Measurements from ENCODE around the gene GFRA1. TPM values are rescaled to one million over a fixed set of nuclear protein-coding genes. Genes with fewer than 3 reads are reported as not detected.

The GFRA1 gene
- total and polyA plus RNA-seq, 2 experiments from 2014 or later: 0.48 to 2.9 TPM

- no peaks in the 10 kb centered on the region for H3K9me3 ChIP-seq (ENCODE audit: low read depth)
- no peaks in the 10 kb centered on the region for H3K4me1 ChIP-seq (ENCODE audit: insufficient read depth)
- no peaks in the 10 kb centered on the region for H3K36me3 ChIP-seq (replicated peaks; ENCODE audit: insufficient read depth, low read depth)
- no peaks in the 10 kb centered on the region for H3K9me2 ChIP-seq (replicated peaks; ENCODE audit: insufficient read depth)
- H3K4me2 ChIP-seq: no peak overlapping the region
- H3K4me3 ChIP-seq: no peak overlapping the region
- WGBS (ENCODE audit: low lambda C conversion rate, missing lambda C conversion rate): 95% methylated on average over 5 of the region's 5 CpGs
- DNase-seq (ENCODE audit: low spot score): no peak
- H3K27me3 ChIP-seq: no peaks in the 10 kb centered on the region
- no peaks in the 10 kb centered on the region for H4K20me1 ChIP-seq (ENCODE audit: insufficient read depth, poor library complexity, severe bottlenecking)
- H2AFZ ChIP-seq: no peak overlapping the region
- TF ChIP-seq EZH2 (IDR thresholded peaks at IDR 0.05; ENCODE audit: borderline replicate concordance) (no peak), EZH2phosphoT487 (IDR thresholded peaks at IDR 0.05; ENCODE audit: low read depth, severe bottlenecking, unreplicated experiment) (no peak), CTCF (IDR thresholded peaks at IDR 0.05; ENCODE audit: poor library complexity) (no peak)
- no peaks in the 10 kb centered on the region for H3K79me2 ChIP-seq
- no peak overlapping the region for H3K27ac ChIP-seq
Observed at GRCh38 chr10:116226053-116226452, 47.0 kb downstream of the GFRA1 start.

- 83% methylated on average over 3 of the region's 3 CpGs for WGBS (ENCODE audit: low lambda C conversion rate, missing lambda C conversion rate)
- no peak overlapping the region for H3K4me2 ChIP-seq
- H2AFZ ChIP-seq: no peak overlapping the region
- no peak for TF ChIP-seq EZH2phosphoT487 (IDR thresholded peaks at IDR 0.05; ENCODE audit: low read depth, severe bottlenecking, unreplicated experiment)
- no peak for TF ChIP-seq EZH2 (IDR thresholded peaks at IDR 0.05; ENCODE audit: borderline replicate concordance)
- TF ChIP-seq CTCF (IDR thresholded peaks at IDR 0.05; ENCODE audit: poor library complexity): no peak
- H3K27ac ChIP-seq: no peak overlapping the region
- H3K9me2 ChIP-seq (replicated peaks; ENCODE audit: insufficient read depth): no peaks in the 10 kb centered on the region
- H3K36me3 ChIP-seq (replicated peaks; ENCODE audit: insufficient read depth, low read depth): no peaks in the 10 kb centered on the region
- no peaks in the 10 kb centered on the region for H4K20me1 ChIP-seq (ENCODE audit: insufficient read depth, poor library complexity, severe bottlenecking)
- H3K4me3 ChIP-seq: no peak overlapping the region
- H3K27me3 ChIP-seq: no peaks in the 10 kb centered on the region
- H3K9me3 ChIP-seq (ENCODE audit: low read depth): no peaks in the 10 kb centered on the region
- no peaks in the 10 kb centered on the region for H3K4me1 ChIP-seq (ENCODE audit: insufficient read depth)
- H3K79me2 ChIP-seq: no peaks in the 10 kb centered on the region
- DNase-seq (ENCODE audit: low spot score): no peak
Observed at GRCh38 chr10:116223289-116223688, 49.7 kb downstream of the GFRA1 start.

GRCh38 chr10:116221053-116221452, 52.0 kb downstream of the GFRA1 start:
- no peaks in the 10 kb centered on the region for H3K36me3 ChIP-seq (replicated peaks; ENCODE audit: insufficient read depth, low read depth)
- 62% methylated on average over 3 of the region's 3 CpGs for WGBS (ENCODE audit: low lambda C conversion rate, missing lambda C conversion rate)
- H2AFZ ChIP-seq: no peak overlapping the region

GRCh38 chr10:116216676-116217075, 56.3 kb downstream of the GFRA1 start:
- Histone ChIP-seq H3K36me3 (replicated peaks; ENCODE audit: insufficient read depth, low read depth) (no peaks in the 10 kb centered on the region), H3K27ac (peak overlapping the region; percentile 9), H3K79me2 (no peaks in the 10 kb centered on the region), H3K4me3 (no peak overlapping the region), H2AFZ (no peak overlapping the region), H3K9me2 (replicated peaks; ENCODE audit: insufficient read depth) (no peaks in the 10 kb centered on the region), H3K27me3 (no peaks in the 10 kb centered on the region), H3K9me3 (ENCODE audit: low read depth) (no peaks in the 10 kb centered on the region), H3K4me2 (peak overlapping the region; percentile 34), H4K20me1 (ENCODE audit: insufficient read depth, poor library complexity, severe bottlenecking) (no peaks in the 10 kb centered on the region), H3K4me1 (ENCODE audit: insufficient read depth) (peaks cover 3% of the 10 kb centered on the region)
- DNase-seq (ENCODE audit: low spot score): no peak
- TF ChIP-seq EZH2phosphoT487 (IDR thresholded peaks at IDR 0.05; ENCODE audit: low read depth, severe bottlenecking, unreplicated experiment) (no peak), CTCF (IDR thresholded peaks at IDR 0.05; ENCODE audit: poor library complexity) (no peak), EZH2 (IDR thresholded peaks at IDR 0.05; ENCODE audit: borderline replicate concordance) (no peak)
- 66% methylated on average over 3 of the region's 3 CpGs for WGBS (ENCODE audit: low lambda C conversion rate, missing lambda C conversion rate)

More at GRCh38 chr10:116221053-116221452, 52.0 kb downstream of the GFRA1 start:
- H3K4me3 ChIP-seq: no peak overlapping the region
- no peaks in the 10 kb centered on the region for H3K79me2 ChIP-seq
- H3K27me3 ChIP-seq: no peaks in the 10 kb centered on the region
- peaks cover 3% of the 10 kb centered on the region for H3K4me1 ChIP-seq (ENCODE audit: insufficient read depth)
- no peaks in the 10 kb centered on the region for H3K9me2 ChIP-seq (replicated peaks; ENCODE audit: insufficient read depth)
- no peaks in the 10 kb centered on the region for H3K9me3 ChIP-seq (ENCODE audit: low read depth)
- no peaks in the 10 kb centered on the region for H4K20me1 ChIP-seq (ENCODE audit: insufficient read depth, poor library complexity, severe bottlenecking)
- H3K4me2 ChIP-seq: no peak overlapping the region
- no peak overlapping the region for H3K27ac ChIP-seq
- DNase-seq (ENCODE audit: low spot score): no peak
- TF ChIP-seq EZH2phosphoT487 (IDR thresholded peaks at IDR 0.05; ENCODE audit: low read depth, severe bottlenecking, unreplicated experiment) (no peak), EZH2 (IDR thresholded peaks at IDR 0.05; ENCODE audit: borderline replicate concordance) (no peak)

All from hepatocyte (in vitro differentiated cells).